NCI-H2081 (cell line): ENCODE data around the gene SLCO4A1.

Source experiments
- DNase-seq, 2 experiments: peaks; one replicate each; lab custom pipeline; 2025; lab: John Stamatoyannopoulos, UW

Gene SLCO4A1

DNA sequence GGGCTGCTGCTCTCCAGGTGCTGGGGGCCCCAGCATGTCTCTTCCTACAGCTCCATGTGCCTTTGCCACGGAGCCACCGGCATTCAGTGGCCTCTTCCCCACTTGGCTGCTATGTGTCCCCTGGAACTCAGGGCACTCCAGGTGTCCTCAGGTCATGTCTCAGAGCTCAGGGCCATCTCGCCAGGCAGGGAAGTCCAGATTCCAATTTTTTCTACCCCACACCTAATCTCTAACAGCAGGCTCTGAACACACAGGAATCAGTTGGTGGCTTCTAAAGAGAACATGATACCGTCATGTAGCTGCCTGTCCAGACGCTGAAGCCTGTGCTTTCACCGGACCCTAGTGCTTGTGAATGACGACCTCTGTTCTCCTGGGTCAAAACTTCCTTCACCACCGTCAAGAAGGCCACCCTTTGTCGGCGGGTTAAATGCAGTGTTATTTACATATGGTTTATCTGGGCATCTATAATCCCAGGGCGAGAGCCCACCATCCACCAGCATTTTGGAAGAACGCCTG, 4.2 kb upstream of the SLCO4A1 start:
- no peak for DNase-seq

DNA sequence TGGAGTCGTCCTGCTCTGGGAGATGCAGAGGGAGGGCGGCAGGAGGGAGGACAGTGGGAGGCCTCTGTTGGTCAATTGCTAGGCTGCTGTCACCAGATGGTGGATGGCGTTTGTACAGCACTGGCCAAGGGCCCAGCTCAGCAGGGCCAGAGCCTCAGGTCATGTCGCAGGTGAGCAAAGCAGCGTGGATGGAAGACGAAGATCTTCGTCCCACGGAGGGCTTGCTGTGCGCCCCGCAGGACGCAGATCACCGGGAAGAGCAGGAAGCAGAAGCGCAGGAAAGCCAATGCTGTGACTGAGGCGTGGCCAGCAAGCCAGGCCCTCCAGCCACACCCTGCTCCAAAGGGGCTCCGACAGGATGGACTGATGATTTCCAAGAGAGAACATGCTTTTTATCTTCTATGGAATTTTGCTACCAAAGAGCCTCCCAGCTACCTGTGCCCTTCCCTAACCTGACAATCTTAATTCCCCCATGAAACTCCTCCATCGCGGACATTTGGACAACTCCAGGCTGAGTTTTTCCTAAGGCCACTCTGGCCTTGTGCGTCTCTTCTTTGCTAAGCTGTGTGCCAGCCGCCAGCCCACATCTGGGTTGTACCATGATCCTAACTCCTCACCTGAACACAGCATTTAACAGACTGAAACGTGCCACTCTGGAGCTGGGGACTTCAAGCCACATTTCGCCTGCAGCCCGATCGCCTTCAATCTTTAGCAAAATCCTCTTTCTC, 3.5 kb upstream of the SLCO4A1 start:
- no peak for DNase-seq

DNA sequence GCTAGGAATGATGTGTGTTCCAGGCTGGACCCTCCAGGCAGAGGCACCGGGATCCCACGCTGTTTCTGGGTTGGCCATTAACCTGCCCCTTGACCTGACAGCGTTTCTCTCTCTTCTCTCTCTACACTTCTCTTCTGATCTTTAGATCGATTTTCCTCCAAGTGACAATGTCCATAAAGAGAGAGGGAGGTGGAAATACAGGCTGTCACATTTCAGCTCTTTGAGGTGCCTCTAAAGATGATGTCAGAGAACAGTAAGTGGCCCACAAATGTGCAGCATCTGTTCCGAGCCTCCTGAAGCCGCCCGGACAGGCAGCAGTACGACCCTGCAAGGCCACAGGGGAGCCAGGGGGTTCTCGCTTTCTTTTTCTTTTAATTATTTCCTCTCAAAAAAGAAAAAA, 2.5 kb upstream of the SLCO4A1 start:
- no peak for DNase-seq

GRCh38 chr20:62640870-62641269, 1.4 kb upstream of the SLCO4A1 start:
- DNase-seq: no peak

DNA sequence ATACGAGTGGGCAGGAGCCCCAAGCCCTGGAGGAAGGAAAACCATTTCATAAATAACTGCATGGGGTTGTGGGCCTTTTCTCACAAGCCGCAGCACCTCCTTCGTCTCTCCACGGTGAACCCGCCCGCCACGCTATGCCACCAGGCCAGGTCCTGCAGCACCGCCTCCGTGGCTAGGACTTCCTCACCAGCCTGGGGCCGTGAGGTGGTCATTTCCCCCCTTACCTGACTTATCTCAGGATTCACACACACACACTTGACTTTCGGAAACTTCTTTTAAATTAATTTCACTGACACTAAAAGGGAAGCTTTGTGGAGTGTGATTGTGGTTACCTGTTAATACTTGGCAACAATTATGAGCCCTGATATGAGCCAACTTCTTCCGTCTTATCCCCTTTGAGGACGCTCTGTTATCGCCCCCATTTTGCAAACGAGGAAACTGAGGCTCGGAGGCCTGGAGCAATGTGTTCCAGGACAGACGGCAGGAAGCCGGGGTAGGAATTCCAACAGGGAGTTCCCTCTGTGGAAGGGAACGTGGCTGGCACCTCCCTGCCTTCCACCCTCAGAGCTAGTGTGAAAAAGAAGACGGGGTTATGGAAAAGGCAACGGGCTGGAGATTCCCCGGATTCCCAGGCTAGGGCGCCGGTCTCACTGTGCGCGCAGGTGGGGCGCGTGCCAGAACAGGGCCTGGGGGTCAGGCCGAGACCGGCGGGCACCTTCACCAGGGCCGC, 817 bp upstream of the SLCO4A1 start:
- no peak for DNase-seq

- peak in 1 of 2 experiments; percentile 38 for DNase-seq
These were observed 590 bp downstream of the SLCO4A1 start for GRCh38 chr20:62642666-62643520.

GRCh38 chr20:62643521-62644043, 1.3 kb downstream of the SLCO4A1 start:
- DNase-seq: no peak

DNA sequence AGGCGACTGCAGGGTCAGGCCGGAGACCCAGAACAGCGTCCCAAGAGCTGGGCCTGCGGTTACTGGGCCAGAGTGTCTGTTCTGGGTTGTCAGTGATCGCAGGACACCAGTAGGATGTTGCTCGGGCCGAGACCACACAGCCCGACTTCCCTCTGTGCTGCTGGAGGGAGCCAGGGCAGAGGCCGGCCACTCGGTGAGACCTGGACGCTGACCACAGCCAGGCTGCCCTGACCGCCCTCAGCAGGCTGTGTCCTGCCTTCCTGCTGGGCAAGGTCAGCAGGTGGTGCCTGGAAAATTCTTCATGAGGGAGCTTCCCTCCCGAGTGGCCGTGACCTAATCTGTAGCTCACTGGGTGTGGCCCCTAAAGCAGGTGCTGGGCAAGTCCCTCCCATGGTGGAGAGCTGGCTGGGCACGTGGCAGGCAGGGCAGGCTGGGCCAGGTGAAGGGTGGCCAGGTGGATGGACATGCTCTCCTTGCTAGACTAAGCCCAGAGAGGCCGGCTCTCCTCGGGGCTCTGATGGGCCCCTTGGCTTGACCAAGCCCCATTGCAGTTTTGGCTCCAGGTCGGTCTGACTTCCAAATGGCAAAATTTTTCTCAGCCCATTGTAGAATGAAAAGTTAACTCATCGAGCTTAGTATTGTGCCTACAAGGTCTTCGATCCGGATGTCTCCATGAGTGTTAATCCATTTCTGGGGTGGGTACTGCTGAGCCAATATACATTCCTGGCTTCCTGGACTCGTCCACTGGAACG, 1.9 kb downstream of the SLCO4A1 start:
- no peak for DNase-seq

DNA sequence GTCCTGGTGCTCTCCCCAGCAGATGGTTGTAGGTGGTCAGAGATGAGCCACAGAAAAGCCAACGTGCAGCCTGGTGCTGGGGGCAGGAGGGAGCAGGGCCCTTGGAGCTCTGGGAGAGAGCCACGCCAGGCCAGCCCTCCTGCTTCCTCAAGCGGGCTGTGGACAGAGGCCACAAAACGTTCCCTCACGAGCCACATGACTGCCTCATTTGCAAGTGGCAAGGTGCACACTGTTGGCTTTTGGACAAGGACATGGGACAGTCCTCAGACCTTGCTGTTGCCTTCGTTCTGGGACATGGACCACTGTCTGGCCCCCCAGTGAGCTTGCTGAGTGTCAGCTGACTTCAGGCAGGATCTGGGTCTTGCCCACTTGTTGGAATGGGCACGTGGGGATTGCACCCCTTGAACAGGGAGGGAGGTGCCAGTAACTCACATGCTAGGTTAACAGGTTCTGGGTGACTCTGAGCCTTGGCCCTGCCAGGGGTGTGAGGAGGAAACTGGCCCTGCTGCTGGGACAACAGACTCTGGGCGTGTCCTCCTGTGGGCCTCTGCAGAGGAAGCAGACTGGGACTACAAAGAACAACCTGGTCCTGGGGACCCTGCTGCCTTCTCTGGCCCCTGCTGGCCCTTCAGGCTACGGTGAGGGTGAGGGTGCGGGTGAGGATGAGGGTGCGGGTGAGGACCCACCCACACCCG, 2.6 kb downstream of the SLCO4A1 start:
- DNase-seq: no peak

DNA sequence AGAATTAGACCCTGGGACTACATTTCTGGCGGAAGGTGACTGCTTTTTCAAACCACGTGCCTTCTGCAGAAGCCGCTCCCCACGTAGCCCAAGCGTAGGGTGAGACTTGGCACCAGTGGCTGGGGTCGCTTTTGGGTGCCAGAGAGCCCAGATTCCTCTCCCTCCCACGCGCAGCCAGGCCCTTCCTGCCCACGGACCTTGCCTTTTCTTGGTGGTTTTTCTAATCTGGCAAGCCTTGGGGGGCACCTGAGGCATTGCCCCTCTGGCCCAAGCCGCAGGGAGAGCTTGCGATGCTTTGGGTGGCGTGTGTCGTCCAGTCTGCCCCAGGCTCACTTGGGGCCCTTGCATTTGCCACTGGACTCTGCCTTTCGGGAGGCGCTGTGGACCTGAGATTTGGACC, 3.3 kb downstream of the SLCO4A1 start:
- DNase-seq: no peak

DNA sequence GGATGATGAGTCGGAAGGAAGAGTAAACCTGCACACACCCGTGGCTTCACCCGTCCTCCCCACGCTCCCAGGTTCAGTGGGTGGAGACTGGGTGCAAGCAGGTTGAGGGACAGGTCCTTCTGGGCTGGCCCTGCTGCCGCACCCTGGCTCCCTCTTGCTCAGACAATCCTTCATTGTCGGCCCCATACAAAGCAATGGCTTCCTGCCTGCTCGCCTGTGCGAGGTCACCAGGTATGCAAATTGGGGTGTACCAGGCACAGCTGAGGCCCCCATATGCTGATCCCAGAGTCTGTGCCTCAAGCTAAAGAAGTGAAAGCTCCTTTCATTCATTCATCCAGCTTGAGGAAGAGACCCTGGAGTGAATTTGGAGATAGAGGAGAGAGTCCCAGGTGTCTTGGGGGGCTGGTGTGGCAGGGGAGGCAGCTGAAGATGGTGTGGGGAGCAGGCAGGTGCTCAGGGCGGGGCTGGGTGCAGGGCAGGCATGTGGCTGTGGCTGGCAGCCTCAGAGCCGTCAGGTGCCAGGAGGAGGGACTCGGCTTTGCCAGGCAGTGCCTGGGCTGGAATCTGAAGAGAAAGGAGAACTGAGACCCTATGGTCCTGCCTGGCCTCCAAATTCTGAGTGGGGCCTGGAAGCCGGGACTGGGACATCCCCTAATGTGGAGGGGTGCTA, 4.7 kb downstream of the SLCO4A1 start:
- no peak for DNase-seq

- no peak for DNase-seq
These were observed 5.4 kb downstream of the SLCO4A1 start for GRCh38 chr20:62647521-62648317.

DNA sequence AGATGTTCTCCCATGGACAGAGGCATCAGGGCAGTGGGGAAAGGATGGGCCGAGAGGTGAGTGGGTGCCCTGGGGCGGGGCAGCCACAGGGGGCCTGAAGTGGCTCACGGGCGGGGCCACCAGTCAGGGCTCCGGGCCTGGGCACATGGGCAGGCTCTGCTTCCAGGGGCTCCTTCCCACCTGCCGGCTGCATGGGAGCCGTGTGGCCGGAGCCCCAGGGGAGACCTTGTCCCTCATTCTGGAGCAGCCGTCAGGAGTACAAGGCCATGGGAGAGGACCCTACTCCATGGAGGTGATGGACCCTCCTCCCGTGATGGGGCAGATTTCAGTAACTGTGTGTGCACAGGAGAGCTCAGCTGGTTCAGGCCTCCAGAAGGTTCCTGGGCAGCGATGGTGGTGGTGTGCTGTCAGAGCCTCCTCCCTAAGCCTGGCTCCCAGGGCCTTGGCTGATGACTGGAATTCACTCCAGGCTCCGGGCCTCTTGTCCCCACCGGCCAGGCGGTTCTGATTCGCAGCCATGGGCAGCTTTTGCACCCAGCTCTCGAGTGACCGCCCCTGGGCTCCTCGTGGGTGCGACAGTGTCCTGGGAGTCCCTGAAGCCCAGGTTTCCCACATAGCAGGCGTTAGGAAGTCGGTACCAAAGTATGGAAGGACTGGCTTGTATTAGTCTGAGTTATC, 6.2 kb downstream of the SLCO4A1 start:
- DNase-seq: no peak

DNA sequence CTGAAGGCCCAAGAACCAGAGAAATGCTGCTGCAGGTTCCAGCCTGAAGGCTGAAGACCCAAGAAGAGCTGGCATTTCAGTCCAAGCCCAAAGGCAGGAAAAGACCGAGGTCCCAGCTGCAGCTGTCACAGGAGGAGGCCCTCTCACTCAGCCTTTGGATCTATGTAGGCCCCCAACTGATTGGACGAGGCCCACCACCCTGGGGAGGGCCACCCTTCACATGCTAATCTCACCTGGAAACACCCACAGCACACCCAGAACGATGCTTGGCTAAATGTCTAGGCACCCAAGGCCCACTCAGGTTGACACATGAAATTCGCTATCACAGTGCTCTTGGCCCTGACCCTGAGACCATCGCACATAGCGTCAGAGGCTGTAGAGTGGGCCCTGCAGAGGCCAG, 6.8 kb downstream of the SLCO4A1 start:
- DNase-seq: no peak

DNA sequence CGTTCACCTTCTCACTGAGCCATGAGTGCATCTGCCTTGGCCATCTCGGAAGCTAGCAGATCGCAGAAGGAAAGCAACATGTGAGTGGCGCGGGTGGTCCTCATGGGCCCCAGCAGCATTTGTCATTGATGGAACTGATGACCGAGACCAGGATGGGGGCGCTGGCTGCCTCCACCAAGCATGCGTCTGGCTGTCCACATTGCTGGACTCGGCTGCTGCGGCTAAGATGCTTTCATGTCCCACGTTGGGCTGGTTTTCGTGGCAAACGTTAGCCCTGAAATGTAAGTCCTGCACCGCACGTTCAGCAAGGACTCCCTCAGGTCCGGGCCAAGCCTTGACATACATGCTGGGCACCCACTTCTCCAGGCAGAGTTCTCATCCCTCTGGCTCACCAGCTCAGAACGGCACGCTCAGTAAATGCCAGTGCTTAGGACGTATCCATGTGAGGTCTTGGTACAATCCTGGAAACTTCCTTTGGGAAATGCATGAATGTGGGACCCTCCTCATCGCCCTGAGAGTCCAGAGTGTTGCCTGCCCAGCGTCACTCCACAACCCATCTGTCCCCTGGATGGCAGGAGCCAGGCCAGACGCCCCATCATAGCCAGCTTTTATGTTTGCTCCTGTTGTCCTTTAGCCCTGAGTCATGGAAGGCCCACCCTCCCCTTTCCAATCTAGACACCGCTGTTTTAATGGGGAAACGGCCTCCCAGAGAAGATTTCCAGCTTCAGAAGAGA, 8.4 kb downstream of the SLCO4A1 start:
- DNase-seq: no peak

DNA sequence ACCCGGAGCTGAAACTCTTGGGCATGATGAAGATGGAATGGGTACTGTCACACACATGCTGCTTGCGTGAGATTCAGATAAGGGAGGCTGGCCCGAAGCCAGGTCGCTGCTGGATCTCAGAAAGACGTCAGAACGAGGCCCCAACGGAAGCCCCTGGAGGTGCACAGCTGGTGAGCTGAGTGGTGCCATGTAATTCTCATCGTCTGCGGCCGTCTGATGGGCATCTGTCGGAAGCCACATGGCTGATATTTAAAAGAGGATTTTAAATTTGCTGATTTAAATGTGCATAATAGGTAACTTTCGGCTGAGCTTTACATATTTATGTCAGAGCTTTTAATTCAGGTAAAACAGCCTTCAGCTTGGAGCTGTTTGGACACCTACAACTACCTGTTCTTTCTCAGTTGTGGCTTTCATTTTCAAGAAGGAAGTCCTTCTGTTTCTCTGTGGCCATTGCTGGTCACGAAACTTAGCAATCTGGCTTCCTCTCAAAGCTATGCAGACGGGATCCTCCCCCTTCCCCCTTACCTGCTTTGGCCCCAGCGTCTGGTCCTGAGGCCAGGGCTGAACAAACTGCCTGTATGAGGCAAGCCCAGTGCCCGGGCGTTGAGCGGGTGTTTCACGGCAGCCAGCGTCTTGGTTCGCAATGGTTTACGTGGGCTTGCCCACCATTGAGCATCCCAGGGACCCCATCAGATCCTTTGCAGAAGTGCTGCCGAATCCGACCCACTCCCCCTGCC, 9.2 kb downstream of the SLCO4A1 start:
- DNase-seq: peak in 1 of 2 experiments; percentile 20
